ENCODE measurements around the gene GALR3.

GRCh38 chr22:37824674-37825641 is 1.8 kb downstream of the GALR3 start:
- 0 out of 2 replicates have a peak, but pooled peaks have one; percentile 23 for TF ChIP-seq TAF1 (IDR thresholded peaks at IDR 0.05; ENCODE audit: low read depth, low read length)
- TF ChIP-seq YY1 (IDR thresholded peaks at IDR 0.05; ENCODE audit: low read depth, low read length): no peak

Data from H1 (cell line).